ENCODE data around the gene ITPK1.

- no peak for TF ChIP-seq POLR2A (IDR thresholded peaks at IDR 0.05)
- TF ChIP-seq CTCF (IDR thresholded peaks at IDR 0.05) = no peak
Observed at GRCh38 chr14:93121030-93121834, 5.5 kb upstream of the ITPK1 start.

All from thyroid gland (tissue), 4 donors.